Mononuclear cell (primary cell): ENCODE results near the gene PRMT7. TPM values are rescaled to one million over a fixed set of nuclear protein-coding genes. Genes with fewer than 3 reads are reported as not detected.

Experiments
- H3K27me3 ChIP-seq: 2 replicates; pipeline ENCODE4 v1.6.0; 2011; ENCODE audit warnings: low read length, control low read depth; ENCODE audit not compliant: insufficient read depth
- H3K4me1 ChIP-seq: 2 replicates; pipeline ENCODE4 v1.5.1; 2011; ENCODE audit warnings: mild to moderate bottlenecking, low read length, control low read depth; ENCODE audit not compliant: insufficient read depth
- H3K4me3 ChIP-seq: 2 replicates; pipeline ENCODE4 v1.5.1; 2011; ENCODE audit warnings: mild to moderate bottlenecking, low read length, moderate library complexity
- H3K9me3 ChIP-seq: 2 replicates; pipeline ENCODE4 v1.5.1; 2011; ENCODE audit warnings: low read depth, mild to moderate bottlenecking, control low read depth, low read length
- total RNA-seq: library from RNA; depleted of rRNA; stranded (reverse); fragments of >200 nt; gene quantifications from one replicate; pipeline ENCODE4 v1.2.3, GENCODE V29; 2012

Gene PRMT7
- total RNA-seq, result 33.1 TPM

- Histone ChIP-seq H3K9me3 (no peaks in the 10 kb centered on the region), H3K27me3 (no peaks in the 10 kb centered on the region), H3K4me1 (peaks cover 36% of the 10 kb centered on the region), H3K4me3 (peak within 1 kb of the TSS; percentile 94)
Measured at GRCh38 chr16:68310774-68311511, at the start of gene PRMT7, which contains the start of gene SLC7A6OS. PRMT7 (plus strand) TSS chr16:68311019; CDS start chr16:68315980, 4,961 bp downstream. SLC7A6OS (minus strand) TSS chr16:68310946; CDS start chr16:68310926, 20 bp downstream.

DNA sequence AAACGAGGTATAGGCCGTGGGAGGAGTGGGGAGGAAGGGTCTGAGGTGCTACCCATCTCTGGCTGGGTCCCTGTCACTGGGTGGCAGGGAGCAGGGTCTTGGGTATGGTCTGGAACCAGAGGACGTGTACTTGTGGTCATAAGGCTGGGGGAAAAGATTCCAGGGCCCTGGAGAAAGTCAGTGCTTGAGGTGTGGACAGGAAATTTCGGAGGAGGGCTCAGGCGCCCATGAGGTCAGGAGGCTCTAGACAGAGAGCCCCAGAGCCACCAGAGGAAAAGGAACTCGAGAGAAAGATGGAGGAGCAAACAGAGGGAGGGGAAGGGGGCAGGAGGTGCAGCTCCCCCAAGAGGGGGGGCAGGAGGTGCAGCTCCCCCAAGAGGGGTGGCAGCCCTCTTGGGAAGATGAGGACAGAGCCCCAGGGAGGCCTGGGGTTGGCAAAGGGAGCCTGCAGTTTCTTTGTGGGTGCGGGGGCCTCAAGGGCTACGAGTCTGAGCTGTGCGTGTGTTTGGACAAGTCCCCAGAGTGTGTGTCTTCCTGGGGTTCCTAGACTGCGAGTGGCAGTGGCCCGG is 47.2 kb upstream of the PRMT7 start:
- Histone ChIP-seq H3K9me3 (no peaks in the 10 kb centered on the region), H3K4me1 (peaks cover 39% of the 10 kb centered on the region), H3K4me3 (peak overlapping the region; percentile 74)

GRCh38 chr16:68264128-68265077 is 46.4 kb upstream of the PRMT7 start, which contains the start of gene SLC7A6:
SLC7A6 (plus strand) TSS chr16:68264526; CDS start chr16:68274727, 10,201 bp downstream.
- no peaks in the 10 kb centered on the region for H3K9me3 ChIP-seq
- peaks cover 38% of the 10 kb centered on the region for H3K4me1 ChIP-seq
- peak within 1 kb of the TSS; percentile 74 for H3K4me3 ChIP-seq
- no peaks in the 10 kb centered on the region for H3K27me3 ChIP-seq

More for the DNA sequence above, 47.2 kb upstream of the PRMT7 start:
- H3K27me3 ChIP-seq, result no peaks in the 10 kb centered on the region

- peak overlapping the region; percentile 74 for H3K4me3 ChIP-seq
- H3K9me3 ChIP-seq, result no peaks in the 10 kb centered on the region
- no peaks in the 10 kb centered on the region for H3K27me3 ChIP-seq
- H3K4me1 ChIP-seq, result peaks cover 47% of the 10 kb centered on the region
Measured at GRCh38 chr16:68265078-68265920, 45.5 kb upstream of the PRMT7 start.

DNA sequence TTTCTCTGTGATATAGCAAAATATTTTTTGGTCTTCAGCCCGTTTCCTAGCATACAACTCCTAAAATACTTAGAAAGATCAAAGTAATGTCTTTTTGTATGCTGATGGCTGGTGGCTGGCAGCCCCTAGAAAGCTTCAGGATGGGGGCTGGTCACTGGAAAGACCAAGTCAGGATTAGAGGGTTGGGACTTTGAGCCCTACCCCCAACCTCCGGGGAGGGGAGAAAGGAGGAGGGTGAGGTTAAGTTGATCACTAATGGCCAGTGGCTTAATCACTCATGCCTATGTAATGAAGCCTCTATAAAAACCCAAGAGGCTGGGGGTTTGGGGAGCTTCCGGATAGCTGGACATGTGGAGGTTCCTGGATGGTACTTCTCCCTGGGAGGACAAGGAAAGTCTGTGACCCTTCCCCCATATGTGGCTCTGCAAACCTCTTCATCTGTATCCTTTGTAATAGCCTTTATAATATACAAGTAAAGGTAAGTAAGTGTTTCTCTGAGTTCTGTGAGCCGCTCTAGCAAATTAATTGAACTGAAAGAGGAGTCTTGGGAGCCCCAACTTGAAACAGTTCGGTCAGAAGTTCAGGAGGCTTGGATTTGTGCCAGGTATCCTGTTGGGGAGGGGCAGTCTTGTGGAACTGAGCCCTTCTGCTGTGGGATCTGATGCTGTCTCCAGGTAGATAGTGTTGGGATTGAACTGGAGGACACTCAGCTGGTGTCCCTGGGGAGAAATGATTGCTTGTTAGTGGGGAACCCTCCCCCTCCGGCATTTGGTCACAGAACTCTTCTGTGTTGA is 43.0 kb upstream of the PRMT7 start:
- Histone ChIP-seq H3K4me1 (peaks cover 61% of the 10 kb centered on the region), H3K27me3 (no peaks in the 10 kb centered on the region), H3K9me3 (no peaks in the 10 kb centered on the region), H3K4me3 (no peak overlapping the region)

DNA sequence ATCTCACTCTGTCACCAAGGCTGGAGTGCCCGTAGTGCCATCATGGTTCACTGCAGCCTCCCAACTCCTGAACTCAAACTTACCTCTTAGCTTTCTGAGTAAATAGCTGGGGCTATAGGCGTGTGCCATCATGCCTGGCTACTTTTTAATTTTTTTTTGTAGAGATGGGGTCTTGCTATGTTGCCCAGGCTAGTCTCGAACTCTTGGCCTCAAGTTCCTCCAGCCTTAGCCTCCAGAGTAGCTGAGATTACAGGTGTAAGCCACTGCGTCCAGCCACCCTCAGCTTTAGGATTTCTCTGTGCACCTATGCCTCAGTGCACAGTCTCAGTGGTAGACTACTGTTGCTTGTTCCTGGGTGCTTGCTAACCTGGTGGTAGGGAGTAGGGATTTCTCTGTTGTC is 41.0 kb upstream of the PRMT7 start:
- H3K27me3 ChIP-seq, result no peaks in the 10 kb centered on the region
- no peaks in the 10 kb centered on the region for H3K9me3 ChIP-seq
- peaks cover 70% of the 10 kb centered on the region for H3K4me1 ChIP-seq
- H3K4me3 ChIP-seq, result no peak overlapping the region

DNA sequence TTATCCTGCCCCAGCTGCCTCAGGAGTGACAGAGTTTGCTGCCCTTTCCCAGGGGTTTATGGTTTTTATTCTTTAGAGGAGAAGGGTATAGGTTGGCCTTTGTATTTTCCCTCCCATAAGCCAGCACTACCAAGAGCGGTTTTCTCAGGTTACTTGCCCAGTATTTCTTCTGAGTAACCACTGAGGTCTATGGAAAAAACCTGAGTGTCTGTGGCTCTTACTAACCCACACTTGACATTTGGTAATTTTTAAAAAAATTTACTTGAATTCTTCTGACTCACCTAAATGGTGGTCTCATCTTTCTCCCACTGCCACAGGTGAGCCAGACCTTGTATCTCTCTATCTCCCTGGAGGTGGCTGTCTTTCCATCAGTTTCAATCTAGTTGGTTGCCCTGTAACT is 40.5 kb upstream of the PRMT7 start:
- no peaks in the 10 kb centered on the region for H3K27me3 ChIP-seq
- peaks cover 70% of the 10 kb centered on the region for H3K4me1 ChIP-seq
- no peaks in the 10 kb centered on the region for H3K9me3 ChIP-seq
- no peak overlapping the region for H3K4me3 ChIP-seq

DNA sequence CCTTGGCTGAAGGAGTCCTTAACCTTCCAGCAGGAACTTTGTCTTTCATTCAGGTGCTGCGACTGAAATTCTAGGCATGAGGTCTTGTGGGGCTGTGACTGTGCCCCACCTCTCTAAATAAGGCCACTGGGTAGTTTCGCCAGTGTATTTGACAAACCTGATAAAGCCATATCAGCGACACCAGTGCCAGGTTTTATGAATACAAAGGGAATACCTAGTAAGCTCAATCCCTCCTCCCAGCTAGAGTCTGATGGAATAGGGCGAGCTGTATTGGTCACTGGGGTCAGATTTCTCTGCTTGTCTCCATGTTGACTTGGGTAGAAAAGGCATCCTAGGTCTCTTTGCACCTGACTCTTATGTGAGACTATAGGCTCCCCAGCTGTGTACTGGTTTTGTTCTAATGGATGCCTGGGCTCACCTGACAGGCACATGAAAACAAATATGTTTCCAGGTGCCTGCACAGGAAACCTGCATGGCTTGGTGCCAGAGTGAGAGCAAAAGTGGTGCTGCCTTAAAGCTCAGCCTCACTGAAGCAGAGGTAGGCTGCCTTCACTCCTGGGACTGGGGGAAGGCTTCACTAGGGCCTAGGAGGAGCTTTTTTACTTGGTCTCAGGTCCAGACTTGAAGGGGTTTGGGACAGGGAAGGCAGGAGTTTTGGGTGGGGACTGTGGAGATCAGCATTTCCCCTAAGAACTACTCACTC is 38.2 kb upstream of the PRMT7 start:
- no peaks in the 10 kb centered on the region for H3K27me3 ChIP-seq
- no peak overlapping the region for H3K4me3 ChIP-seq
- H3K9me3 ChIP-seq, result no peaks in the 10 kb centered on the region
- H3K4me1 ChIP-seq, result peaks cover 74% of the 10 kb centered on the region

DNA sequence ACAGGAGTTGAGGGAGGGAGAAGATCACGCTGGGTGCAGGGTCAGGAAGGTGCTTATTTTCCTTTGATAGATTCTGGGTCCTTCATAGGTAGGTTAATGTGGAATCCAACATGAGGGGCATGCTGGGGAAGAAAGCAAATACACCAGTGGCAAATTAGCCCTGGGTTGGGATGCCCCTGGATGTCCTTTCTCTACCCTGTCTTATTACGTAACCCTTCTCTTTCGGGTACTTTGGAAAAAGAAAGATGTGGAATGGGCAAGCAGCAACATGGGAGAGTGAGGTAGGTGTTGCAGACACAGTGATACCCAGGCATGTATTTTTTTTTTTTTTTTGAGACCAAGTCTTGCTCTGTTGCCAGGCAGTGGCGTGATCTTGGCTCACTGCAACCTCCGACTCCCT is 37.4 kb upstream of the PRMT7 start:
- Histone ChIP-seq H3K4me1 (peaks cover 69% of the 10 kb centered on the region), H3K4me3 (no peak overlapping the region), H3K9me3 (no peaks in the 10 kb centered on the region), H3K27me3 (no peaks in the 10 kb centered on the region)

DNA sequence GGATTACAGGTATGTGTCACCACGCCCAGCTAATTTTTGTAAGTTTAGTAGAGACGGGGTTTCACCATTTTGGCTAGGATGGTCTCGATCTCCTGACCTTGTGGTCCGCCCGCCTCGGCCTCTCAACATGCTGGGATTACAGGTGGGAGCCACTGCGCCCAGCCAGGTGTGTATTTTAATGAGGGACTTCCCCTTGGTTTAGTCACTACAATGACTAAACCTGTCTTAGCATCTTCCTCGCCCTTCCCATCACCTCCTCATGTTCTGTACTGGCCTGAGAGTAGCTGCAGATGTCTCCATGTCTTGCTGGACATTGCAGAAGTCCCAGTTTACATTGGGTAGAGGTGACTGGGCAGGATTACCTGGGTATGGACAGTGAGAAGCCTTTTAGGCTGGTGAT is 36.9 kb upstream of the PRMT7 start:
- Histone ChIP-seq H3K4me3 (no peak overlapping the region), H3K9me3 (no peaks in the 10 kb centered on the region), H3K27me3 (no peaks in the 10 kb centered on the region), H3K4me1 (peaks cover 69% of the 10 kb centered on the region)

DNA sequence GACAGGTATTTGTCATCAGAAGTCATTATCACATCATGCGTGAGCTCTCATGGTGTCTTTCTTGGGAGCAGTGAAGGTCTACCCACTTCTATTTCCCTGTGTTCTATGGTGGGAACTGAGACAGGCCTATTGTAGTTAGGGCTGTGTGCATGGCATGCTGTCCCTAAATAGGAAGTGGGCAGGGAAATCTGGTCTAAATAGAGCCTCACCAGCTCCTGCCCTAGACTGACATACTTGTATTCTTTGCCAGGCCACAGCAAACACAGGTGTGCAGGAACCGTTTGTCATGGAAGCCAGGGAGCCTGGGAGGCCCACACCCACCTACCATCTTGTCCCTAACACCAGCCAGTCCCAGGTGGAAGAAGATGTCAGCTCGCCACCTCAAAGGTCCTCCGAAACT is 36.4 kb upstream of the PRMT7 start:
- Histone ChIP-seq H3K4me1 (peaks cover 69% of the 10 kb centered on the region), H3K9me3 (no peaks in the 10 kb centered on the region), H3K27me3 (no peaks in the 10 kb centered on the region), H3K4me3 (no peak overlapping the region)

GRCh38 chr16:68275611-68276191 is 35.1 kb upstream of the PRMT7 start:
- Histone ChIP-seq H3K9me3 (no peaks in the 10 kb centered on the region), H3K27me3 (no peaks in the 10 kb centered on the region), H3K4me3 (no peak overlapping the region), H3K4me1 (peaks cover 73% of the 10 kb centered on the region)

DNA sequence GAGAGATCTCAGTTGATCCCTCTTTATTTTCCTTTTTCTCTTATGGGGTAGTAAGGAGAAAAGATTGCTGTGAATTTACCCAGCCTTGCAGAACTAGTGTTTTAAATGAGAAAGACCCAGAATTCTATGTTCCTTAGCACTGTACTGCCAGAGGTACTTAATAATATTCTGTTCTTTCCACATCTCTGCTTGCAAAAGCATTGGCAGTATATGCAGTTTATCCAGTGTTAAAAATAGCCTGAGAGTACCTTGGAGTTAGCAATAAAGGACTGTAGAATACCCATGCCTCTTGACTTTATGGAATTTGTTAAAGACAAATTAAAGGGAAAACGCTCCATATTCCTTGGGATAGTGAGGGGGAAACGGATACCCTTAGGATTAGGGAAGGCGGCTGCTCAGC is 34.6 kb upstream of the PRMT7 start:
- Histone ChIP-seq H3K4me3 (no peak overlapping the region), H3K27me3 (no peaks in the 10 kb centered on the region), H3K4me1 (peaks cover 77% of the 10 kb centered on the region), H3K9me3 (no peaks in the 10 kb centered on the region)
